HG03571 (cell line): ENCODE results near the gene SDHAF3.
A peak's percentile ranks its signal among the peaks of the same experiment; 100 is the strongest.

Experiments used
- ATAC-seq: cut with Tn5 transposase; IDR thresholded peaks from one replicate; pipeline ENCODE4 v1.9.1; 2021; ENCODE audit not compliant: unreplicated experiment

Gene SDHAF3

DNA sequence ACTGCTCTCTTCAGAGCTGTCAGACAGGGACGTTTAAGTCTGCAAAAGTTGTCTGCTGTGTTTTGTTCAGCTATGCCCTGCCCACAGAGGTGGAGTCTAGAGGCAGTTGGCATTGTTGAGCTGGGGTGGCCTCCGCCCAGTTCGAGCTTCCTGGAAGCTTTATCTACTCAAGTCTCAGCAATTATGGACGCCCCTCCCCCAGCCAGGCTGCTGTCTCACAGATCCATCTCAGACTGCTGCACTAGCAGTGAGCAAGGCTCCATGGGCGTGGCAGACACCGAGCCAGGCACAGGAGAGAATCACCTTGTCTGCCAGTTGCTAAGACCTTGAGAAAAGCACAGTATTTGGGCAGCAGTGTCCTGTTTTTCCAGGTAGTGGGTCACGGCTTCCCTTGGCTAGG, 98.1 kb downstream of the SDHAF3 start:
- ATAC-seq = no peak

DNA sequence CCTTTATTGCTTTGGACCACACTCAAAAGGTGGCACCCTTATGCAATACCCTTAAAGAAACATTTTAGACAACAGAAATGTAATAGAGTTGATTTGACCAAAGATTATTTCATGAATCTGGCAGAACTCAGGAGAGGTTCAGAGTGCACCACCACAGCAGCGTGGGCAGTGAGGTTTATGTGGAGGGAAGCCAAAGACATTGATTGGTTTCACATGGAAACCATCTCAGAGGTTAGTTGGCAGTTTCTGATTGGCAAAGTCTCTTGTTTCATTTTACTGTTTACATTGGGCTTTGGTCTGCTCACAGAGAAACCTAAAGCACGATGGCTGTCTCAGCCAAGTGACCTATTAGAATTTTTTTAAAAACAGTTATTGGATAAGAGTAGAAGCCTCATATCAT, 101.3 kb downstream of the SDHAF3 start:
- ATAC-seq = no peak

DNA sequence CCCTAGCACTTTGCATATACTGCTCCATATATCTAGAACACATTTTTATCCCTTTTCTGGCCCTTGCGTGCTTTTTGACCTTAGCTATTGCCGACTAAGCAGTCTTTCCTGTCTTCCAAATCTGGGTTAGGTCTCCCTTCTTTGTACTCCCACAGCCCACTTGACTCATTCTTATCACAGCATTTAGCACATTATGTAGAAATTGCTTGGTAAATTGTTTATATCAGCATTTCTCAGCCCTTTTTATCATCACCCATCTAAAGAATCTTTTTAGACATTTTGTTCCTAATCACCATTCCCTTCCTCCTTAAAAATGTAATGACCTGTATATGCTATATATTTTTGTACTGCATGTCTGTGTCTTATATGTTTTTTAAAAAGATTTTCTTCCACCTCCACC, 101.7 kb downstream of the SDHAF3 start:
- ATAC-seq = no peak

DNA sequence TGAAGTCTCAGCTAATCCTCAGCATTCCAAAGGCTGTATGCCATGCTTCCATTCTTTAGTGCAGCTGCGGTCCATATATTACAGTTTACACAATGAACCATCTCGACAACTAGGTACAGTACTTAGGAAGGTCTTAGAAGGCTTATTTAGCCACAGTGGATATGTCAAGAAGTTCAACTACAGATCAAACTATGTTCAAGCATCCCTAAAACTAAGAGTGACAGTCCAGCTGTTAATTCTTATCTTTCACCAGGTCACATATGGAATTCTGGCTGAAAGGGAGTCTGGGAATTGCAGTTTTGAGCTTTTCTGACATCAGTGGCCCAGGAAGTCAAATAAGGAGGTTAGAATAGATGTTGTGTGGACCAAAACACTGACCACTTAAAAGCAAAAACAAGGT, 106.8 kb downstream of the SDHAF3 start:
- no peak for ATAC-seq

DNA sequence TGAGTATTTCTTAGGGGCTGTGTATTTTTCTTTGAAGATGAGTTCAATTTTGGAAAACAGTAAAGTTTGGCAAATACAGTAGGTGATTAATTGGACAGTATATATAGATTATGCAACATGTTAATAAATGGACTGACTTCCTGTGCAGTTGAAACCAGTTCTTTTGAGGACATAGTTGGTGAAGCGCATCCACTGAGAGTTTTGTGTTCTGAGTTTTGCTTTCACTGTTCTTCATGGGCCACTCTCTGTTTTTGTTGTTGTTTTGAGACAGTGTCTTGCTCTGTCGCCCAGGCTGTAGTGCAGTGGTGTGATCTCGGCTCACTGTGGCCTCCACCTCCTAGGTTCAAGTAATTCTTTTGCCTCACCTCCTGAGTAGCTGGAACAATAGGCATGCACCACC, 109.0 kb downstream of the SDHAF3 start:
- ATAC-seq = peak; percentile 97
